Gastroesophageal sphincter (tissue), 4 donors: ENCODE data around the gene HOXD8. TPM values are rescaled to one million over a fixed set of nuclear protein-coding genes. Genes with fewer than 3 reads are reported as not detected.

Source experiments
- ATAC-seq: fragments of 150-250 bp; one replicate; pipeline ENCODE4 v1.9.1; 2016; ENCODE audit warnings: mild to moderate bottlenecking, moderate library complexity
- H3K27ac ChIP-seq, 4 donors: fragments of 200-600 bp; sonication (generic) in 3 of 4; 1 replicate in 3 of 4; 2 replicates in 1 of 4; pipeline ENCODE4 v1.5.1; 2016 to 2019
- H3K27me3 ChIP-seq: fragments of 200-600 bp; sonication (generic); one replicate; pipeline ENCODE4 v1.5.1; 2019
- H3K36me3 ChIP-seq, 2 donors: fragments of 200-600 bp; sonication (generic); one replicate each; pipeline ENCODE4 v1.5.1; 2019; ENCODE audit warnings: control low read depth in 1 of 2
- H3K4me1 ChIP-seq, 3 donors: fragments of 200-600 bp; sonication (generic); 1 replicate in 2 of 3; 2 replicates in 1 of 3; pipeline ENCODE4 v1.5.1; 2016 to 2019; ENCODE audit warnings: control low read depth in 2 of 3
- H3K4me3 ChIP-seq, 2 donors: fragments of 200-600 bp; sonication (generic); one replicate each; pipeline ENCODE4 v1.5.1; 2019; ENCODE audit warnings: mild to moderate bottlenecking in 1 of 2, moderate library complexity in 1 of 2
- H3K9me3 ChIP-seq, 3 donors: fragments of 200-600 bp; sonication (generic); one replicate each; pipeline ENCODE4 v1.5.1; 2017 to 2019; ENCODE audit warnings: control low read depth in 2 of 3
- EP300 ChIP-seq: sonication (generic); formaldehyde crosslinking; IDR thresholded peaks from one replicate; pipeline ENCODE4 v1.6.1; 2017; ENCODE audit warnings: antibody characterized with exemption, mild to moderate bottlenecking
- POLR2A ChIP-seq, 2 donors: fragments of 450-650 bp; IDR thresholded peaks; one replicate each; pipeline ENCODE4 v1.6.1; 2017; ENCODE audit warnings: antibody characterized with exemption in 2 of 2, mild to moderate bottlenecking in 2 of 2, moderate library complexity in 1 of 2
- POLR2AphosphoS5 ChIP-seq: sonication (generic); formaldehyde crosslinking; IDR thresholded peaks from one replicate; pipeline ENCODE4 v1.6.1; 2017; ENCODE audit warnings: antibody characterized with exemption
- WGBS, 2 donors: methylation state at CpG; one replicate each; pipeline ENCODE4 v1.1.5; 2018; ENCODE audit warnings: low coverage in 1 of 2; 5-methylcytosine and 5-hydroxymethylcytosine counted together
- total RNA-seq, 4 donors: library from RNA; depleted of rRNA; stranded (reverse); fragments of >200 nt; gene quantifications; one replicate each; pipeline ENCODE4 v1.1.0, GENCODE V29; 2016
- TF ChIP-seq, protein P1 (sequence below), 4 experiments: fragments of 200-600 bp in 2 of 4; fragments of 450-650 bp in 2 of 4; sonication (generic) in 1 of 4; IDR thresholded peaks; one replicate each; pipeline ENCODE4 v1.5.1; 2017 to 2019; ENCODE audit warnings: antibody characterized with exemption in 4 of 4, mild to moderate bottlenecking in 2 of 4, moderate library complexity in 2 of 4

The HOXD8 gene
- total RNA-seq, 4 donors from 2014 or later = 2.3 to 6.9 (median 3.4) TPM

DNA sequence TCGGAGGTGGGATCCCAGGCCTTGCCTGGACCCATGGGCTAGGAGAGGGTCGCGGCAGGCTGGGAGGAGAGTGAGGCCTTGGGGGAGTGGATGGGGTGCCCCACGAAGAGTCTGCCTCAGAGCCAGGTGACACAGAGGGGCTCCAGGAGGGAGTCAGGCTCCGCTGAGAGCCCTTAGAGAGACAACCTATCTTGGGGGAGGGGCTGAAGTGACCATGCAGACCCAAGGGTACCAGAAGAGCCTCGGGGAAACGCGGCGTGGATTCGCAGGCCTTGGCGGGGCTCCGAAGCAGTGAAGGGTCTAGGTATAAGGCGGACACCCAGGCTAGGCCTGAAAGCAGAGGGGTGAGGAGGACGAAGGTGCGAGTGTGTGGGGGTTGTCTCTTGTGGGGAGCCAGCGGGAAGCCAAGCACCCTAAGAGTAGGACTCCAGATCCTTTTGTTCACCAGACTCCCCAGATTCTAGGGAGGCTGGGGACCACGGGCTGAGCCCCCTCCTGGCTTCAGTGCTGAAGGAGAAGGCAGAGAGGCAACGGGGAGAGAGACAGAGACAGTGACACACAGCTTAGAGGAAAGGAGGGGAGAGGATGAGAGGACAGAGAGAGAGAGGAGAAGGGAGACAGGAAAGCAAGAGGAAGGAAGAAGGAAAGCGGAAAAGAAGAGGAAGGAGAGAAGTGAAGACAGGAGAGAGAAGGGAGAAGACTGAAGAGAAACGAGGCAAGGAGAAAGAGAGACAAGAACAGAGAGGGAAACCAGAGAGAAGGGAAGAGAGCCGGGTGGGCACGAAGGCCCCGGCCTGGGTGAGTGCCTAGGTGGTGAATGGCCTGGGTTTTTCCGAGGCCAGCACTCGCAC, 23.6 kb upstream of the HOXD8 start:
- Histone ChIP-seq H3K4me3 (no peak overlapping the region), H3K4me1 (peaks cover 0 to 54% (median 31%) of the 10 kb centered on the region in 3 donors), H3K36me3 (no peaks in the 10 kb centered on the region), H3K9me3 (no peaks in the 10 kb centered on the region), H3K27me3 (peaks cover 99% of the 10 kb centered on the region), H3K27ac (no peak overlapping the region)
- ATAC-seq = no peak
- WGBS, 2 donors = 8% methylated on average over 11 to 13 of the region's 25 CpGs
- TF ChIP-seq, protein P1, sequence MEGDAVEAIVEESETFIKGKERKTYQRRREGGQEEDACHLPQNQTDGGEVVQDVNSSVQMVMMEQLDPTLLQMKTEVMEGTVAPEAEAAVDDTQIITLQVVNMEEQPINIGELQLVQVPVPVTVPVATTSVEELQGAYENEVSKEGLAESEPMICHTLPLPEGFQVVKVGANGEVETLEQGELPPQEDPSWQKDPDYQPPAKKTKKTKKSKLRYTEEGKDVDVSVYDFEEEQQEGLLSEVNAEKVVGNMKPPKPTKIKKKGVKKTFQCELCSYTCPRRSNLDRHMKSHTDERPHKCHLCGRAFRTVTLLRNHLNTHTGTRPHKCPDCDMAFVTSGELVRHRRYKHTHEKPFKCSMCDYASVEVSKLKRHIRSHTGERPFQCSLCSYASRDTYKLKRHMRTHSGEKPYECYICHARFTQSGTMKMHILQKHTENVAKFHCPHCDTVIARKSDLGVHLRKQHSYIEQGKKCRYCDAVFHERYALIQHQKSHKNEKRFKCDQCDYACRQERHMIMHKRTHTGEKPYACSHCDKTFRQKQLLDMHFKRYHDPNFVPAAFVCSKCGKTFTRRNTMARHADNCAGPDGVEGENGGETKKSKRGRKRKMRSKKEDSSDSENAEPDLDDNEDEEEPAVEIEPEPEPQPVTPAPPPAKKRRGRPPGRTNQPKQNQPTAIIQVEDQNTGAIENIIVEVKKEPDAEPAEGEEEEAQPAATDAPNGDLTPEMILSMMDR (IDR thresholded peaks at IDR 0.05) = no peak
- TF ChIP-seq EP300 = no peak
- no peak for TF ChIP-seq POLR2AphosphoS5
- TF ChIP-seq POLR2A (IDR thresholded peaks at IDR 0.05) = no peak

DNA sequence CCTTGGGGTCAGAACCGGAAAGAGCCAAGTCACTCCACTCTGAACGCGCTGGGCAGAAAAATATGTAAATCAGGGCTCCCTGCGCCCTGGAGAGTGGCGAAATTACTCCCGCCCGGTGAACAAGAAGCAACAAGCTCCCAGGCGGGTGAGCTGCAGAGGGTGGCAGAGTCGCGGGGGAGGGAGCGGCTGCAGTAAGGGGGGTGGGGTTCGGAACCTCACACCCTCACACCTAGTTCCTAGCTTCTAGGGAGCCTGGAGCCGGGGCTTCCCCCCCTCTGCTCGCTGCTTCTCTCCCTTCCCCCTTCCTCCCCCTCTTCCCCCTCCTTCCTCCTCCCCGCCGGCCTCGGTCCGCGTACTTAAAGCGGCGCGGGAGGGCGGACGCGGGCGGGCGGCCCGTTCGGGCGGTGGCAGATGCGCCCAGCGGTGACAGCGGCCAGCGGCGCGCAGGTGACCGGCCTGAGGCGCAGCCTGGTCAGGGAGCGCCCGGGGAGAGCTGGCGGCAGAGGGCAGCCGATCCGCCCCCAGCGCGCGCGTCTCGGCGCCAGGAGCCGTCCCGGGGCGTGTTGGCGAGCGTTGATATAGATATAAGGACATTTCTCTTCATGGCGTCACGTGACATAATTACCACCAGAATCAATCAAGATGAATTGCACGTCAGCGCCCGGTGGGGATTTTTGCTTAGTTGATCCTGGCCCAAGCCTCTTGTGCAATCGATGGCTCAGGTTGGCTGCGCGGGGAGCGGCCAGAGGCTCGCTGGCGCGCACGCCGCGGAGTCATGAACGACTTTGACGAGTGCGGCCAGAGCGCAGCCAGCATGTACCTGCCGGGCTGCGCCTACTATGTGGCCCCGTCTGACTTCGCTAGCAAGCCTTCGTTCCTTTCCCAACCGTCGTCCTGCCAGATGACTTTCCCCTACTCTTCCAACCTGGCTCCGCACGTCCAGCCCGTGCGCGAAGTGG, 22.6 kb upstream of the HOXD8 start, which contains the start of gene HOXD11:
Gene HOXD11 (plus strand): TSS at position 700 of the 959 bp plus-strand sequence. CDS start 76 bp downstream, at position 776.
- ATAC-seq = no peak
- Histone ChIP-seq H3K9me3 (no peaks in the 10 kb centered on the region), H3K27ac (no peak within 1 kb of the TSS), H3K27me3 (peaks cover 99% of the 10 kb centered on the region), H3K4me3 (peak within 1 kb of the TSS in 1 of 2 donors; percentile 39), H3K4me1 (peaks cover 0 to 56% (median 31%) of the 10 kb centered on the region in 3 donors), H3K36me3 (no peaks in the 10 kb centered on the region)
- TF ChIP-seq POLR2AphosphoS5 (no peak), POLR2A (IDR thresholded peaks at IDR 0.05) (no peak), EP300 (no peak)
- TF ChIP-seq, protein P1 (IDR thresholded peaks at IDR 0.05) = no peak
- WGBS, 2 donors = 4 to 5% methylated on average over 11 to 12 of the region's 85 CpGs

DNA sequence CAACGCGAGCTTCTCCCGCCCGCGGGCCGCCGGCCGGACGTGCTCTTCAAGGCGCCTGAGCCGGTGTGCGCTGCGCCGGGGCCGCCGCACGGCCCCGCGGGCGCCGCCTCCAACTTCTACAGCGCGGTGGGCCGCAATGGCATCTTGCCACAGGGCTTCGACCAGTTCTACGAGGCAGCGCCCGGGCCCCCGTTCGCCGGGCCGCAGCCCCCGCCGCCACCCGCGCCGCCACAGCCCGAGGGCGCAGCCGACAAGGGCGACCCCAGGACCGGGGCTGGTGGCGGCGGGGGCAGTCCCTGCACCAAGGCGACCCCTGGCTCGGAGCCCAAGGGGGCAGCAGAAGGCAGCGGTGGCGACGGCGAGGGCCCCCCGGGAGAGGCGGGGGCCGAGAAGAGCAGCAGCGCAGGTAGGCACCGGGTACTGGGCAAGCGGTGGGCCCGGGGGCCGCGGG, 21.7 kb upstream of the HOXD8 start:
- Histone ChIP-seq H3K27ac (no peak overlapping the region), H3K36me3 (no peaks in the 10 kb centered on the region), H3K4me3 (peak overlapping the region in 1 of 2 donors; percentile 31), H3K4me1 (peaks cover 0 to 56% (median 31%) of the 10 kb centered on the region in 3 donors), H3K27me3 (peaks cover 99% of the 10 kb centered on the region), H3K9me3 (no peaks in the 10 kb centered on the region)
- no peak for TF ChIP-seq EP300
- TF ChIP-seq, protein P1 (IDR thresholded peaks at IDR 0.05) = no peak
- TF ChIP-seq POLR2A (IDR thresholded peaks at IDR 0.05) = no peak
- TF ChIP-seq POLR2AphosphoS5 = no peak
- ATAC-seq = no peak
- WGBS, 2 donors = 0% methylated on average over 1 of the region's 59 CpGs; no CpG with 5 or more reads in 1 of the 2 donors

DNA sequence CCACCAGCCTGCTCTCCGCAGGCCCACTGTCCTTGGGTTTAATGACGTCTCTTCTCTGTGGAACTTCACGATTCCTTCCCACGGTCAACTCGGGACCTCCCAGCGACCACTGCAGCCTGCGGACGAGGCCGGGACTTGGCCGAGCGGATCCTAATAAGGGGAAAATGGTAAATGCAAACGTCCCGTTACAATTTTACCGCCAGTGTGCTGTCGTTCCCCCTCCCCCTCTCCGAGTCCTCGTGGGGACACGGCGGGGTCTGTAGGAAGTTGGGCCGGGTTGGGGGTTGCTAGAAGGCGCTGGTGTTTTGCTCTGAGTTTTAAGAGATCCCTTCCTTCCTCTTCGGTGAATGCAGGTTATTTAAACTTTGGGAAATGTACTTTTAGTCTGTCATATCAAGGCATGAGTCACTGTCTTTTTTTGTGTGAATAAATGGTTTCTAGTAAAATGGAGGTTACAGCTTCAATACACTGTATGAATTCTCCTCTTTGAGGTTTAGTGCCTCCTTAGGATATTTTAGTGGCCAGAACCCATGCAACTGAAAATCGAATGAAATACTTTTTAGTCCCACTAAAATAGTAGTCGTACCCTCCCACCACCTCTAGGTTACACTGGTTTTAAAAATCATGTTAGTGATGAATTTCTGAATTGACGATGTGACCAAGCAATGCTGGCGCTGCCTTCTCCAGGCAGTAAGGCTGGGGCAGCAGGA, 20.2 kb upstream of the HOXD8 start:
- Histone ChIP-seq H3K27ac (no peak overlapping the region), H3K36me3 (no peaks in the 10 kb centered on the region), H3K4me3 (no peak overlapping the region), H3K9me3 (no peaks in the 10 kb centered on the region), H3K4me1 (peaks cover 0 to 49% (median 24%) of the 10 kb centered on the region in 3 donors), H3K27me3 (peaks cover 99% of the 10 kb centered on the region)
- no peak for TF ChIP-seq POLR2AphosphoS5
- TF ChIP-seq POLR2A (IDR thresholded peaks at IDR 0.05) = no peak
- WGBS, 2 donors = 5 to 24% methylated on average over 2 to 22 of the region's 26 CpGs
- ATAC-seq = no peak
